Upper lobe of left lung (tissue), 6 donors: ENCODE measurements around the gene ARL6IP6. TPM values are rescaled to one million over a fixed set of nuclear protein-coding genes. Genes with fewer than 3 reads are reported as not detected.

Experiments
- ATAC-seq, 2 donors: fragments of 200-7000 bp; cut with Tn5 transposase; one replicate each; pipeline ENCODE4 v1.9.1; 2022; ENCODE audit warnings: mild to moderate bottlenecking in 2 of 2, moderate library complexity in 2 of 2; ENCODE audit not compliant: low FRiP score in 2 of 2
- DNase-seq, 2 donors: peaks; one replicate each; pipeline ENCODE4 v3.0.0-alpha.2; 2019 to 2020
- H3K27ac ChIP-seq, 4 donors: fragments of 200-600 bp; sonication (generic); one replicate each; pipeline ENCODE4 v1.5.1; 2016 to 2019
- H3K27me3 ChIP-seq, 4 donors: fragments of 200-600 bp; sonication (generic); one replicate each; pipeline ENCODE4 v1.5.1; 2017 to 2019
- H3K36me3 ChIP-seq, 4 donors: fragments of 200-600 bp; sonication (generic); one replicate each; pipeline ENCODE4 v1.5.1; 2016 to 2019
- H3K4me1 ChIP-seq, 4 donors: fragments of 200-600 bp; sonication (generic); one replicate each; pipeline ENCODE4 v1.5.1; 2018 to 2019
- H3K4me3 ChIP-seq, 4 donors: fragments of 200-600 bp; sonication (generic); one replicate each; pipeline ENCODE4 v1.5.1; 2017 to 2019; ENCODE audit warnings: mild to moderate bottlenecking in 2 of 4, moderate library complexity in 1 of 4
- H3K9me3 ChIP-seq, 4 donors: fragments of 200-600 bp; sonication (generic); one replicate each; pipeline ENCODE4 v1.5.1; 2018 to 2019
- EP300 ChIP-seq, 4 donors: sonication (generic); formaldehyde crosslinking; IDR thresholded peaks; one replicate each; pipeline ENCODE4 v1.5.1; 2017; ENCODE audit warnings: antibody characterized with exemption in 4 of 4, control low read depth in 2 of 4
- POLR2A ChIP-seq, 4 donors: fragments of 450-650 bp; IDR thresholded peaks; one replicate each; pipeline ENCODE4 v1.5.1; 2016 to 2017; ENCODE audit warnings: antibody characterized with exemption in 4 of 4, mild to moderate bottlenecking in 2 of 4
- POLR2AphosphoS5 ChIP-seq, 2 donors: sonication (generic); formaldehyde crosslinking; IDR thresholded peaks; one replicate each; pipeline ENCODE4 v1.5.1; 2017; ENCODE audit warnings: antibody characterized with exemption in 2 of 2
- WGBS, 2 donors: methylation state at CpG; one replicate each; pipeline ENCODE4 v1.1.5; 2017 to 2018; 5-methylcytosine and 5-hydroxymethylcytosine counted together
- total RNA-seq, 6 donors: library from RNA; depleted of rRNA in 4 of 6; stranded (reverse); fragments of >200 nt in 4 of 6; gene quantifications; one replicate each; pipeline versions ENCODE4 v1.1.0 to v1.2.1, GENCODE V29; 2016 to 2021
- TF ChIP-seq, protein P1 (sequence below), 6 experiments: fragments of 450-650 bp in 4 of 6; fragments of 200-600 bp in 2 of 6; sonication (generic) in 2 of 6; IDR thresholded peaks; one replicate each; pipeline ENCODE4 v1.5.1; 2016 to 2019; ENCODE audit warnings: antibody characterized with exemption in 6 of 6
- donor health status: DM: no; HTN: no; CAD: no; lungs with moderate emphysema.
- donor health status: DM: no; HTN: yes; CAD: no; lungs with severe emphysema.

The ARL6IP6 gene
- total RNA-seq, 6 donors from 2014 or later, result 7.5 to 27.4 (median 20.0) TPM

DNA sequence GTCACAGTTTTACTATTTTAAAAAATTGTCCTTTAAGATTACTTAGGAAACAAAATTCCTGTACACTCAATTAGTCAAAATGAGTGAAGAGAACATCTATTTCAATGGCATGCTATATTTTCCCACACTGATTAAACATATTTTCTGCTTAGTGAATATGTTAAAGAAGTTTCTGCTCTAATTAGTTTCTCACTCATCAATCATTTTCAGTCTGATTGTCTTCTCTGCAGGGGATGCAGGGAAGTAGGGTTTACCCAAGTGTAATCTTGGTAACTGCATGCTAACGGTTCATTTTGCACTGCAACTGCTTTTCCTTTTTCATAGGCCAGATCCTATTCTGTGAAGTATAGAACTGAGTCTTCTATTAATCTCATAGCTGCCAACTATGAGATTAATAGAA lies 78.5 kb downstream of the ARL6IP6 start:
- 53 to 64% methylated on average over 1 of the region's 1 CpG for WGBS, 2 donors

GRCh38 chr2:152804687-152805408 lies 86.4 kb downstream of the ARL6IP6 start:
- no peak for ATAC-seq
- no peak overlapping the region for H3K4me3 ChIP-seq
- no peak overlapping the region for H3K27ac ChIP-seq
- H3K27me3 ChIP-seq, result no peaks in the 10 kb centered on the region
- no peaks in the 10 kb centered on the region for H3K9me3 ChIP-seq
- peak in 1 of 2 donors; percentile 75 for DNase-seq
- no peaks in the 10 kb centered on the region for H3K4me1 ChIP-seq
- TF ChIP-seq, protein P1, sequence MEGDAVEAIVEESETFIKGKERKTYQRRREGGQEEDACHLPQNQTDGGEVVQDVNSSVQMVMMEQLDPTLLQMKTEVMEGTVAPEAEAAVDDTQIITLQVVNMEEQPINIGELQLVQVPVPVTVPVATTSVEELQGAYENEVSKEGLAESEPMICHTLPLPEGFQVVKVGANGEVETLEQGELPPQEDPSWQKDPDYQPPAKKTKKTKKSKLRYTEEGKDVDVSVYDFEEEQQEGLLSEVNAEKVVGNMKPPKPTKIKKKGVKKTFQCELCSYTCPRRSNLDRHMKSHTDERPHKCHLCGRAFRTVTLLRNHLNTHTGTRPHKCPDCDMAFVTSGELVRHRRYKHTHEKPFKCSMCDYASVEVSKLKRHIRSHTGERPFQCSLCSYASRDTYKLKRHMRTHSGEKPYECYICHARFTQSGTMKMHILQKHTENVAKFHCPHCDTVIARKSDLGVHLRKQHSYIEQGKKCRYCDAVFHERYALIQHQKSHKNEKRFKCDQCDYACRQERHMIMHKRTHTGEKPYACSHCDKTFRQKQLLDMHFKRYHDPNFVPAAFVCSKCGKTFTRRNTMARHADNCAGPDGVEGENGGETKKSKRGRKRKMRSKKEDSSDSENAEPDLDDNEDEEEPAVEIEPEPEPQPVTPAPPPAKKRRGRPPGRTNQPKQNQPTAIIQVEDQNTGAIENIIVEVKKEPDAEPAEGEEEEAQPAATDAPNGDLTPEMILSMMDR (IDR thresholded peaks at IDR 0.05), result no peak
- TF ChIP-seq POLR2A (IDR thresholded peaks at IDR 0.05) (no peak), POLR2AphosphoS5 (IDR thresholded peaks at IDR 0.05) (no peak), EP300 (IDR thresholded peaks at IDR 0.05) (no peak)
- no peaks in the 10 kb centered on the region for H3K36me3 ChIP-seq
- WGBS, 2 donors, result 94 to 95% methylated on average over 18 to 20 of the region's 29 CpGs

More for the DNA sequence above, 78.5 kb downstream of the ARL6IP6 start:
- Histone ChIP-seq H3K4me1 (no peaks in the 10 kb centered on the region), H3K27ac (no peak overlapping the region), H3K27me3 (no peaks in the 10 kb centered on the region), H3K36me3 (no peaks in the 10 kb centered on the region), H3K4me3 (no peak overlapping the region), H3K9me3 (no peaks in the 10 kb centered on the region)
- TF ChIP-seq EP300 (IDR thresholded peaks at IDR 0.05), result no peak
- no peak for ATAC-seq
- no peak for DNase-seq

- no peaks in the 10 kb centered on the region for H3K4me1 ChIP-seq
- H3K36me3 ChIP-seq, result no peaks in the 10 kb centered on the region
- DNase-seq, result no peak
- H3K4me3 ChIP-seq, result no peak overlapping the region
- peaks cover 0 to 4% (median 3%) of the 10 kb centered on the region in 4 donors for H3K9me3 ChIP-seq
- TF ChIP-seq, protein P1 (IDR thresholded peaks at IDR 0.05), result no peak
- no peak for TF ChIP-seq POLR2AphosphoS5 (IDR thresholded peaks at IDR 0.05)
- TF ChIP-seq POLR2A (IDR thresholded peaks at IDR 0.05), result no peak
- no peak for TF ChIP-seq EP300 (IDR thresholded peaks at IDR 0.05)
- 84 to 85% methylated on average over 3 of the region's 3 CpGs for WGBS, 2 donors
- no peaks in the 10 kb centered on the region for H3K27me3 ChIP-seq
- no peak for ATAC-seq
- no peak overlapping the region for H3K27ac ChIP-seq
Measured at GRCh38 chr2:152811916-152812315, 93.5 kb downstream of the ARL6IP6 start.

Other genes starting within 250 kb of the ARL6IP6 start
- 100 to 1,000 TPM in 2 of 6 donors, 10 to 100 TPM in 4; 43.2 to 199 (median 74.8) TPM for gene PRPF40A, start 1.2 kb upstream of the ARL6IP6 start, total RNA-seq